Vagina (tissue), 2 donors: ENCODE results near the gene FNDC10.
"Not testable (repeated sequence)": the region's sequence is repeated elsewhere in the genome, so short reads cannot be mapped to it uniquely, and the experiment has no call there.

ENCODE experiments used
- CTCF ChIP-seq, 3 experiments: fragments of 450-650 bp in 2 of 3; fragments of 200-600 bp in 1 of 3; sonication (generic) in 1 of 3; IDR thresholded peaks; one replicate each; pipeline ENCODE4 v1.5.1; 2017 to 2019; ENCODE audit warnings: antibody characterized with exemption in 3 of 3, mild to moderate bottlenecking in 2 of 3, moderate library complexity in 2 of 3
- POLR2A ChIP-seq, 2 donors: fragments of 450-650 bp; IDR thresholded peaks; one replicate each; pipeline ENCODE4 v1.6.1; 2017; ENCODE audit warnings: antibody characterized with exemption in 2 of 2, mild to moderate bottlenecking in 2 of 2, moderate library complexity in 2 of 2
- POLR2AphosphoS5 ChIP-seq, 2 donors: sonication (generic); formaldehyde crosslinking; IDR thresholded peaks; one replicate each; pipeline ENCODE4 v1.9.0; 2017; ENCODE audit warnings: antibody characterized with exemption in 2 of 2, mild to moderate bottlenecking in 2 of 2, low read depth in 1 of 2; ENCODE audit not compliant: insufficient read depth in 1 of 2

GRCh38 chr1:1646326-1646725 lies 46.4 kb upstream of the FNDC10 start:
- not testable (repeated sequence) for TF ChIP-seq CTCF (IDR thresholded peaks at IDR 0.05); POLR2AphosphoS5 (IDR thresholded peaks at IDR 0.05; ENCODE audit: insufficient read depth in 1 of 2, low read depth in 1 of 2); POLR2A (IDR thresholded peaks at IDR 0.05)
